GM04503 (cell line): ENCODE results near the gene HECTD4.
"Not testable (repeated sequence)": the region's sequence is repeated elsewhere in the genome, so short reads cannot be mapped to it uniquely, and the experiment has no call there.

Source experiments
- DNase-seq: peaks from one replicate; pipeline ENCODE4 v3.0.0-alpha.2; 2012; ENCODE audit warnings: low read depth

Gene HECTD4, protein sequence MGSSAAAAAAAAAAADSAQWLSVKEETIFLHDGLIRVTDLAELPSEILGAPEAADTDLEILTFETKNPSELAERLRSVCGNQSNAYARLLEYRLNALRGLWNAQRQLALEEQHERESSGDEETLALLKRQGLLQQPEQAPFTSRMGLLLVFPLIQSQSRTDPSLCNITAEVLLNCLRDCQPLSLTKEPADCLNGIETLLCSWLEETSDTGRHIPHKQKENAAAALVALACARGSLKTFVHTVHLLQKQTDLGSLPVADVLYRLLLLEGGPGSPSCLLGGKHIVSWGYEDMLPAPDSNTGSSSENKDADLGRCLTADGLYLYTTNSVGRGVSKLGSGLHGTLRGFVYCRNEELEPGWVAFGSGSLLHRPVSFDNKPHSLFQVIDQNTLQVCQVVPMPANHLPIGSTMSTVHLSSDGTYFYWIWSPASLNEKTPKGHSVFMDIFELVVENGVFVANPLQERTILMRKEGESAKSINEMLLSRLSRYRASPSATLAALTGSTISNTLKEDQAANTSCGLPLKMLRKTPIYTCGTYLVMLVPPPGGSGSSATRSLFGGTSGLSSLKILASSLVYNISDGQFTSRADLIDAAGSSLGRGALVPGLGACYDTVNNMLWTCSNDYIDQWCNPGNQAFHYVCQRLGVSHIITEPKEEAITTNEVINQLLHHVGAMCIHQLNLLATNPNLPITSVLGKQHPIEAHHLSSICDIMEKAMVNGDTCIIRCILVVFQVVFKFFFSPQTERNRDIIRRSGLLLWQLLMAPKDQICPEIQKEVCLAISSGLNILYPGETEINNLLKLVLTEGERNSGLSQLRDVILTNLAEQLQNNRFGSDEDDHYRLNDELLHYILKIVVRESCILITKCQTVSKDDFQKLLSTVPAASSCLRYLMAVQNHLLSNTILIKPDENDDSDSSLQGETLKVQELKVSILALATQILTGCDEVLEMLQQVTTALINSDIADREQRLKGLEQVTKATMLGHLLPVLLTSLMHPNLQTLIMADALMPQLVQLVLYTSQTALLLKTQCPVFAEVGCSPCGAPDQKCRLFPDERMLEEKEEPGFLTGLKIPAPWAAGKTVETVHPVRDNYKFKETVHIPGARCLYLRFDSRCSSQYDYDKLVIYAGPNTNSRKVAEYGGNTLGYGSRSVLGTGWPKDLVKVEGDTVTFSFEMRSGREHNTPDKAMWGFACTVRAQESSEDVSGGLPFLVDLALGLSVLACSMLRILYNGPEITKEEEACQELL (N-terminal part only)

GRCh38 chr12:112381883-112382796 is at the start of gene HECTD4:
Gene HECTD4, minus strand, starts transcription at chr12:112382431. Its CDS starts 303 bp downstream, at chr12:112382128.
- no peak for DNase-seq

- no peak for DNase-seq
Measured at GRCh38 chr12:112431965-112432364, 49.7 kb upstream of the HECTD4 start.

- DNase-seq, result no peak
Measured at GRCh38 chr12:112430929-112431328, 48.7 kb upstream of the HECTD4 start.

- no peak for DNase-seq
Measured at GRCh38 chr12:112427760-112428159, 45.5 kb upstream of the HECTD4 start.

DNA sequence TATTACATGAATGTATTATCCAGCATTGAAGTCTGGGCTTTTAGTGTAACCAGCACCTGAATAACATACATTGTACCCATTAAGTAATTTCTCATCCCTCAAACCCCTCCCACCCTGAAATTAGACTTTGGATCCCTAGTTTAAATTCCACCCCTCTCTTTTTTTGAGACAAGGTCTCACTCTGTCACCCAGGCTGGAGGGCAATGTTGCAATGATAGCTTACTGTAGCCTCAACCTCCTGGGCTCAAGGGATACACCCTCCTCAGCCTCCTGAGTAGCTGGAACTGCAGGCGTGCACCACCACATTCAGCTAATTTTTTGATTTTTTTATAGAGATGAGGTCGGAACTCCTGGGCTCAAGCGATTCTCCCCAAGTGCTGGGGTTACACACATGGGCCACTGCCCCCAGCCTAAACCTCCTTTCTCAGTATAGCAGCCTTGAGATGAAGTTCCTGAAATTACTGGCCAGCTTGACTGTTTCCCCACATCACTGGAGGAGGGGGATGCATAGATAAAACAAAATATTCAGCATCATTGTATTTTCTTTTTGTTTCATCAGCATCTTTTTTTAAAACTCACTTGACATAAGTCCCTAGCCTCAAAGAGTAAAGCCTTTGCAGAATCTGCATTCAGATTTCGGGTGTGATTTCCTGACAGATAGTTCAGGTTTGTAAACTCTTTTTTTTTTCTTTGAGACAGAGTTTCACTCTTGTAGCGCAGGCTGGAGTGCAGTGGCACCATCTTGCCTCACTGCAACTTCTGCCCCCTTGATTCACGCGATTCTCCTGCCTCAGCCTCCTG is 43.6 kb upstream of the HECTD4 start:
- DNase-seq, result no peak

DNA sequence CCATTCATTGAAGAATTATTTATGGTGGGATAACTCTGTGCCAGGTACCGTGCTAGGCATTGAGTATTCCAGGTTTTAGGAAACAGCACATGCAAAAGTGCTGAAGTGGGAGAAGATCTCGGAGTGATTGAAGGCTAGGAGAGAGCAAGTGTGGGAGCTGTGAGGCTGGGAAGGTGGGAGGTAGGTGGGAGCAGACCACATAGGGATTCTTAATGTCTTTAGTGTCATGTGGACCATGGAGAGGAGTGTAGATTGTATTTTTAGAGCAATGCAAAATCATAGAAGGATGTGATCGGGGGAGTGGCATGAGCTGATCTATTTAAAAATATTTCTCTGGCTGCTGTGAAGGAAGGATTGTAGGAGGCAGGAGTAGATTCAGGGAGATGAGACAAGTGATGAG is 41.9 kb upstream of the HECTD4 start:
- DNase-seq, result no peak

- no peak for DNase-seq
Measured at GRCh38 chr12:112422531-112422930, 40.3 kb upstream of the HECTD4 start.

DNA sequence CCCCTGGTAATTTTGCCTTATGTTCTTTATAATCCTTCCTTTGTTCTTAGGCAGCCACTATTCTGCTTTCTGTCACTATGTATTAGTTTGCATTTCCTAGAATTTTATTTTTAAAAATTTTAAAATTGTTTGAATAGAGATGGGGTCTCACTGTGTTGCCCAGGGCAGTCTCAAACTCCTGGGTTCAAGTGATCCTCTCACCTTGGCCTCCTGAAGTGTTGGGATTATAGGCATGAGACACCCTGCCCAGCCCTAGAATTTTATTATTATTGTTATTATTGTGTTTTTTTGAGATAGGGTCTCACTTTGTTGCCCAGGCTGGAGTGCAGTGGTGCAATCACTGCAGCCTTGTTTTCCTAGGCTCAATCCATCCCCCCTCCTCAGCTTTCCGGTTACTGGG is 39.1 kb upstream of the HECTD4 start:
- DNase-seq, result no peak

- no peak for DNase-seq
Measured at GRCh38 chr12:112420740-112421139, 38.5 kb upstream of the HECTD4 start.

- DNase-seq, result peak; percentile 45
Measured at GRCh38 chr12:112419297-112420133, 37.3 kb upstream of the HECTD4 start.

- DNase-seq, result no peak
Measured at GRCh38 chr12:112418608-112419296, 36.5 kb upstream of the HECTD4 start, which contains the start of gene PTPN11. Gene PTPN11, plus strand, starts transcription at chr12:112418947. Its CDS starts 165 bp downstream, at chr12:112419112.

DNA sequence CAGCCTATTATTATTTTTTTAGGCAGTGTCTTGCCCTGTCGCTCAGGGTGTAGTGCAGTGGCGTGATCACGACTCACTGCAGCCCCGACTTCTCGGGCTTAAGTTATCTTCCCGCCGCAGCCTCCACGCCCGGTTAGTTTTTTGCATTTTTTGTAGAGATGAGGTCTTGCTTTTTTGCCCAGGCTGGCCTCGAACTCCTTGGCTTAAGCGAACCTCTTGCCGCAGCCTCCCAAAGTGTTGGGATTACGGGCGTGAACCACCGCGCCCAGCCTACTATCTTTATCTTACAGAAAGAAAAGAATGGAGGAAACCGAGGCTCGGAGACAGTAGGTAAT is 36.0 kb upstream of the HECTD4 start:
- no peak for DNase-seq

DNA sequence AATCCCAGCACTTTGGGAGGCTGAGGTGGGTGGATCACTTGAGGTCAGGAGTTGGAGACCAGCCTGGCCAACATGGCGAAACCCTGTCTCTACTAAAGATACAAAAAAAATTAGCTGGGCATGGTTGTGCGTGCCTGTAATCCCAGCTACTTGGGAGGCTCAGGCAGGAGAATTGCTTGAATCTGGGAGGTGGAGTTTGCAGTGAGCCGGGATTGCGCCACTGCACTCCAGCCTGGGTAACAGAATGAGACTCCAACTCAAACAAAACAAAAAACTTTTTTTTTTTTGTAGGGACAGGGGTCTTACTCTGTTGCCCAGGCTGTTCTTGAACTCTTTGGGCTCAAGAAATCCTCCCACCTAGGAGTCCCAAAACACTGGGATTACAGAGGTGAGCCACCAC is 33.2 kb upstream of the HECTD4 start:
- not testable (repeated sequence) for DNase-seq

DNA sequence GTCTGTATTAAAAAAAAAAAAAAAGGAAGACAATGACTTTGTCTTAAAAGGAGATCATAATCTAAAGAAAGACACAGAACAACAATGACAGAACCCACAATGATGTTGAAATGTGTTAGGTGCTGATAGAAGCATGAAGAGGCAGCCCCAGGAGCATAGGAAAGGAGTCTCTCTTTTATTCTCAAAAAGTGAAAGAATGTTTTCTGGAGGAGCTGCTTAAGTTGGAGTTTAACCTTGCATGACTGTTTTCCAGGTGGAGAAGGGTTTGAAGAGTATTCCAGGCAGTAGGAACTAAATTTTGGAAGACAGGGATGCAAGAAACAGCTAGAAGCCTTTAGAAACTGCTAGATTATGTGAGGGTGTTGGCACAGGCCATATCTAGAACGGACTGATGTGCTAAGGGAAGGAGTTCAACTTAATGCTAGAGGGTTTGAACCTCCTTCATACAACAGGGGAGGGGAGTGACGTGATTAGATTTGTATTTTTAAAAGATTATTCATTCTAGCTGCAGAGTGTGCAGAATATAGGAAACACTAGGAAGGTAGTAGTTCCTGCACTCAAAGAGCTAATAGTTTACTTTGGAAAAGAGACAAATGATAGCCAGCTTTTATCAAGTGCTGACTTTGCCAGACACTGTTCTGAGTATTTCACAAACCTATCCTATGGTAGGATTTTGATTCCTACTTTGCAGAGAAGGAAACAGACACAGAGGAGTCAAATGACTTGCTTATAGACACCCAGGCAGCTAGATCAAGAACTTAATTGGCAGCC is 31.8 kb upstream of the HECTD4 start:
- DNase-seq, result no peak

GRCh38 chr12:112409906-112410244 is 27.6 kb upstream of the HECTD4 start:
- no peak for DNase-seq

- DNase-seq, result peak; percentile 81
Measured at GRCh38 chr12:112409064-112409905, 27.1 kb upstream of the HECTD4 start, which contains the start of gene RPL6. Gene RPL6, minus strand, starts transcription at chr12:112409605. Its CDS starts 949 bp downstream, at chr12:112408656.

GRCh38 chr12:112408621-112409020 is 26.4 kb upstream of the HECTD4 start:
- no peak for DNase-seq
